Measurements from ENCODE around the gene CALHM4. TPM values are rescaled to one million over a fixed set of nuclear protein-coding genes. Genes with fewer than 3 reads are reported as not detected.

CALHM4 gene
- total and polyA plus RNA-seq, 2 experiments from 2014 or later = not detected

- Histone ChIP-seq H3K4me1 (ENCODE audit: insufficient read depth) (no peaks in the 10 kb centered on the region), H3K27ac (ENCODE audit: low read depth) (no peak overlapping the region), H2AFZ (peak overlapping the region; percentile 4; the same call in 1 of the 2 replicates), H3F3A (replicated peaks; ENCODE audit: low read depth) (no peaks in the 10 kb centered on the region), H3K36me3 (ENCODE audit: insufficient read depth) (no peaks in the 10 kb centered on the region), H3K79me2 (replicated peaks; ENCODE audit: insufficient read depth) (no peaks in the 10 kb centered on the region), H3K9me2 (ENCODE audit: insufficient read depth) (no peaks in the 10 kb centered on the region), H4K20me1 (replicated peaks; ENCODE audit: insufficient read depth) (no peaks in the 10 kb centered on the region), H3K4me3 (no peak overlapping the region), H3K27me3 (ENCODE audit: insufficient read depth) (no peaks in the 10 kb centered on the region), H3K4me2 (no peak overlapping the region)
- H3K4me1 Mint-ChIP-seq = peaks cover 4% of the 10 kb centered on the region; the same call in 2 of the 3 replicates
- peak overlapping the region; percentile 34; the same call in 1 of the 2 replicates for H3K27ac Mint-ChIP-seq
- ATAC-seq (peak; percentile 72), DNase-seq (ENCODE audit: low spot score) (peak; percentile 74)
- peak overlapping the region; percentile 37; the same call in 2 of the 3 replicates for H3K4me3 Mint-ChIP-seq
- H3K36me3 Mint-ChIP-seq (ENCODE audit: low read depth) = no peaks in the 10 kb centered on the region
- TF ChIP-seq ZNF331 (CRISPR knock-in tag; IDR thresholded peaks at IDR 0.05; ENCODE audit: low read depth) (no peak), CTCF (conservative IDR thresholded peaks at IDR 0.05; ENCODE audit: low read depth in 2 of 2) (peak; percentile 93 to 97), ETS1 (IDR thresholded peaks at IDR 0.05) (no peak)
- H3K27me3 Mint-ChIP-seq (ENCODE audit: insufficient read depth, low read depth, poor library complexity) = no peaks in the 10 kb centered on the region
- H3K9me3 Mint-ChIP-seq = no peaks in the 10 kb centered on the region
These were observed 7.9 kb downstream of the CALHM4 start for GRCh38 chr6:116561377-116562018.

- H3K36me3 Mint-ChIP-seq (ENCODE audit: low read depth) = no peaks in the 10 kb centered on the region
- H3K9me3 Mint-ChIP-seq = no peaks in the 10 kb centered on the region
- H3K79me2 ChIP-seq (replicated peaks; ENCODE audit: insufficient read depth) = no peaks in the 10 kb centered on the region
- H3K4me3 Mint-ChIP-seq = no peak overlapping the region
- H3K4me1 Mint-ChIP-seq = peaks cover 4% of the 10 kb centered on the region; the same call in 2 of the 3 replicates
- no peak overlapping the region for H3K27ac ChIP-seq (ENCODE audit: low read depth)
- ATAC-seq (no peak), DNase-seq (ENCODE audit: low spot score) (no peak)
- H3K4me3 ChIP-seq = no peak overlapping the region
- H3K27ac Mint-ChIP-seq = no peak overlapping the region
- H3K9me2 ChIP-seq (ENCODE audit: insufficient read depth) = no peaks in the 10 kb centered on the region
- no peaks in the 10 kb centered on the region for H3K27me3 ChIP-seq (ENCODE audit: insufficient read depth)
- no peaks in the 10 kb centered on the region for H3K27me3 Mint-ChIP-seq (ENCODE audit: insufficient read depth, low read depth, poor library complexity)
- H3K4me2 ChIP-seq = no peak overlapping the region
- no peaks in the 10 kb centered on the region for H3K4me1 ChIP-seq (ENCODE audit: insufficient read depth)
- no peaks in the 10 kb centered on the region for H3K36me3 ChIP-seq (ENCODE audit: insufficient read depth)
- no peaks in the 10 kb centered on the region for H4K20me1 ChIP-seq (replicated peaks; ENCODE audit: insufficient read depth)
- no peak overlapping the region for H2AFZ ChIP-seq
- H3F3A ChIP-seq (replicated peaks; ENCODE audit: low read depth) = no peaks in the 10 kb centered on the region
- TF ChIP-seq ZNF462 (CRISPR knock-in tag; IDR thresholded peaks at IDR 0.05) (no peak), JUNB (IDR thresholded peaks at IDR 0.05; ENCODE audit: unreplicated experiment) (no peak), EZH2 (IDR thresholded peaks at IDR 0.05; ENCODE audit: low read depth, unreplicated experiment) (no peak), EZH2phosphoT487 (IDR thresholded peaks at IDR 0.05; ENCODE audit: unreplicated experiment) (no peak), STAT1 (IDR thresholded peaks at IDR 0.05; ENCODE audit: unreplicated experiment) (no peak), ZNF114 (CRISPR knock-in tag; IDR thresholded peaks at IDR 0.05) (no peak)
These were observed 8.5 kb downstream of the CALHM4 start for GRCh38 chr6:116562019-116562403.

Data from GM23338 (cell line).